Effector memory CD4-positive, alpha-beta T cell (primary cell): ENCODE measurements around the gene NDST4.

Experiments
- DNase-seq, 3 donors: peaks; one replicate each; pipeline ENCODE4 v3.0.0-alpha.2; 2020
- H3K27ac ChIP-seq: 2 replicates; pipeline ENCODE4 v1.7.0; 2013; ENCODE audit warnings: mild to moderate bottlenecking, low read length, moderate library complexity; ENCODE audit not compliant: insufficient read depth, poor library complexity, severe bottlenecking
- H3K27me3 ChIP-seq: replicated peaks from 2 replicates; pipeline ENCODE4 v1.7.0; 2013; ENCODE audit warnings: mild to moderate bottlenecking, low read length; ENCODE audit not compliant: insufficient read depth, control insufficient read depth, poor library complexity, severe bottlenecking
- H3K36me3 ChIP-seq: 2 replicates; pipeline ENCODE4 v1.7.0; 2013; ENCODE audit warnings: mild to moderate bottlenecking, low read length, moderate library complexity; ENCODE audit not compliant: control insufficient read depth, insufficient read depth
- H3K4me1 ChIP-seq: 2 replicates; pipeline ENCODE4 v1.7.0; 2013; ENCODE audit warnings: low read length, mild to moderate bottlenecking; ENCODE audit not compliant: control insufficient read depth, insufficient read depth, poor library complexity, severe bottlenecking
- H3K4me3 ChIP-seq: 2 replicates; pipeline ENCODE4 v1.7.0; 2013; ENCODE audit warnings: low read length, low read depth, mild to moderate bottlenecking; ENCODE audit not compliant: insufficient read depth, poor library complexity, severe bottlenecking
- H3K9me3 ChIP-seq: 2 replicates; pipeline ENCODE4 v1.7.0; 2013; ENCODE audit warnings: mild to moderate bottlenecking, low read length, moderate library complexity; ENCODE audit not compliant: control insufficient read depth

Gene NDST4

GRCh38 chr4:114922592-114922933, 190.9 kb downstream of the NDST4 start:
- Histone ChIP-seq H3K4me1 (no peaks in the 10 kb centered on the region), H3K9me3 (no peaks in the 10 kb centered on the region), H3K27me3 (no peaks in the 10 kb centered on the region), H3K4me3 (no peak overlapping the region), H3K27ac (no peak overlapping the region), H3K36me3 (no peaks in the 10 kb centered on the region)
- no peak for DNase-seq

DNA sequence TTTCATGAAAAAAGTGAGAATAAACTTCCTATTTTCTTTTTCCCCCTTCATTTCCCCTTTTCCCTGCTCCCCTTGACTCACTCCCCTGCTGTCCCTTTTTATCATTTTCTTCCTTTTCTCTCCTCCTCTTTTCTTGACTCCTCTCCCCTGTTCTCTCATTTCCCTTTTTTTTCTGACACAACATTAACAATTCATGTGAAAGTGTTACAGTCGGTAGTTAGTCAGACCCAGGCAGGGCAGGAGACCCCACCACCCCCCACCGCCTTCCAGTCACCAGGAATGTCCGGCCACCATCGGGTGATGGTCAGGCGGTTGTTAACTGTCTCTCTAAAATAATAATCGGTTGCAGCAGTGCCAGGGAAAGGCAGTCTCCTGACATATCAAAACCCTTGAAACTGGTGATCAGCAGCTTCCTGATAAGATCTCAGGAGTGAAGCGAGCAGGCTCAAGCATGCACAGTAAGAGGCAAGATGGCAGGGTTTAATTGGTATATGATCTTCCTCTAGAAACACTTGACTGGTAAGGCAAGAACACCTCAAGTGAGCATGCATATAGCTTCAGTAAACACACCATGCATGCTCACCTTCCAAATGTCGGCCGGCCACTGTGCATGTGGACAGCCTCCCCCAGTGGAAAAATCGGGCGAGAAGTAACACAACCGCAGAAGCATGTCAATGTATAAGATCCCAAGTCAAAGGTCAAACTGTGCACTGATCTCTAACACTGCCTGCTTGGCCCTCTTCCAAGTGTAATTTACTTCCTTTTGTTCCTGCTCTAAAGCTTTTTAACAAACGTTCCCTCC, 191.4 kb downstream of the NDST4 start:
- Histone ChIP-seq H3K9me3 (no peaks in the 10 kb centered on the region), H3K4me1 (no peaks in the 10 kb centered on the region), H3K27me3 (no peaks in the 10 kb centered on the region), H3K4me3 (no peak overlapping the region), H3K36me3 (no peaks in the 10 kb centered on the region), H3K27ac (no peak overlapping the region)
- no peak for DNase-seq

DNA sequence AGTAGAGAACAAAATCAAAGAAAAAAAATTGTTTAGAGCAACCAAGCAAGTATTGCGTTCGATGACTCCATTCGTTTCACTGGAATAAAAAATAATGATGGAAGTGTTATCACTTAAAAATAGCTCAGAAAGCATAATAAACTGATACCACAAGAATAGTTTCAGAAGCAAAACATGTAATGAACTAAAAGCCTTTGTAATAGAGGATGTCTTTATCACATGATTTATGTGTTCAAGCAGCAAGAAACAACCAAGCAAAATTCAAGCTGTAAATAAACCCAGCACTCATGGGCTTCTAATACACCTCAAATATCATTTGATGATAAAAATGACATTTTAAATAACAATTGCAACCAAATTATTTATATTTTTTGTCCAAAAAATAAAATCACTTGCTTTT, 192.2 kb downstream of the NDST4 start:
- H3K4me3 ChIP-seq = no peak overlapping the region
- H3K27me3 ChIP-seq = no peaks in the 10 kb centered on the region
- no peaks in the 10 kb centered on the region for H3K36me3 ChIP-seq

GRCh38 chr4:114911111-114911510, 202.3 kb downstream of the NDST4 start:
- H3K27ac ChIP-seq = no peak overlapping the region
- no peaks in the 10 kb centered on the region for H3K36me3 ChIP-seq
- H3K4me1 ChIP-seq = no peaks in the 10 kb centered on the region
- DNase-seq = no peak
- no peak overlapping the region for H3K4me3 ChIP-seq
- no peaks in the 10 kb centered on the region for H3K27me3 ChIP-seq
- no peaks in the 10 kb centered on the region for H3K9me3 ChIP-seq

More for the DNA sequence above, 192.2 kb downstream of the NDST4 start:
- Histone ChIP-seq H3K27ac (no peak overlapping the region), H3K4me1 (no peaks in the 10 kb centered on the region), H3K9me3 (no peaks in the 10 kb centered on the region)
- DNase-seq = no peak

GRCh38 chr4:114907568-114907967, 205.9 kb downstream of the NDST4 start:
- no peak overlapping the region for H3K27ac ChIP-seq
- H3K4me3 ChIP-seq = no peak overlapping the region
- H3K4me1 ChIP-seq = no peaks in the 10 kb centered on the region
- no peaks in the 10 kb centered on the region for H3K36me3 ChIP-seq
- H3K27me3 ChIP-seq = no peaks in the 10 kb centered on the region
- no peak for DNase-seq
- H3K9me3 ChIP-seq = no peaks in the 10 kb centered on the region

- H3K4me3 ChIP-seq = no peak overlapping the region
- no peaks in the 10 kb centered on the region for H3K4me1 ChIP-seq
- no peaks in the 10 kb centered on the region for H3K36me3 ChIP-seq
- DNase-seq = no peak
- no peak overlapping the region for H3K27ac ChIP-seq
- H3K27me3 ChIP-seq = no peaks in the 10 kb centered on the region
- no peaks in the 10 kb centered on the region for H3K9me3 ChIP-seq
Measured at GRCh38 chr4:114905017-114905416, 208.4 kb downstream of the NDST4 start.

DNA sequence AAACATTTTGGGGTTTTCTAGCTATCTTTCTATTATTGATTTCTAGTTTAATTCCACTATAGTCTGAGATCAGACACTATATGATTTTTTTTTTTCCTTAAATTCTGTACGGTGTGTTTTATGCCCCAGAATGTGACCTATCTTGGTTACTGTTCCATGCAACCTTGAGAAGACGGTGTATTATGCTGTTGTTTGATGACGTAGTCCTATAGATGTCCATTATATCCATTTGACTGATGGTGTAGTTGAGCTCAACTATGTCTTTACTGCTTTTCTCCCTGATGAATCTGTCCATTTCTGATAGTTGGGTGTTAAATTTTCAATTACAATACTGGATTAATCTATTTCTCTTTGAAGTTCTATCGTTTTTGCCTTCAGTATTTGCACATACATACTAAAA, 212.5 kb downstream of the NDST4 start:
- H3K27ac ChIP-seq = no peak overlapping the region
- DNase-seq = no peak
- H3K9me3 ChIP-seq = no peaks in the 10 kb centered on the region
- H3K27me3 ChIP-seq = no peaks in the 10 kb centered on the region
- H3K36me3 ChIP-seq = no peaks in the 10 kb centered on the region
- H3K4me3 ChIP-seq = no peak overlapping the region
- H3K4me1 ChIP-seq = no peaks in the 10 kb centered on the region

DNA sequence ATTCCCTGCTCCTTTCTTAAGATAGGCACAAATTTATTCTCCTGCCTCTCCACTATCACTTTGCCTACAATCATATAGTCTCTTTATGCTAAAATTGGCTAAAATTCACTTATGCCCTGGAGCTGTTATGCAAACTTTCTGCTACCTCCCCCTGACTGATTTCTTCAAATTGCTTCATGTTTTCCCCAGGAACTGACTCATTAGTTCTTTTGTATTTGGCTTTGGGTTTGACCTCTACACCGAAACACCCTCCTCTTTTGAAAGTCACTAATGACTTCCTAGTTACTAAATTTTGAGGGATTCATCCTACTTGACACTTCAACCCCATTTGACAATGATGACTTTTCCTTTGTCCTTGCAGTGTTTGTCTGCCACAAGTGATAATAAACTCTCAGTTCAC, 222.6 kb downstream of the NDST4 start:
- no peak overlapping the region for H3K4me3 ChIP-seq
- DNase-seq = no peak
- no peak overlapping the region for H3K27ac ChIP-seq
- H3K36me3 ChIP-seq = no peaks in the 10 kb centered on the region
- no peaks in the 10 kb centered on the region for H3K27me3 ChIP-seq
- no peaks in the 10 kb centered on the region for H3K9me3 ChIP-seq
- H3K4me1 ChIP-seq = no peaks in the 10 kb centered on the region

- no peak for DNase-seq
- Histone ChIP-seq H3K27me3 (no peaks in the 10 kb centered on the region), H3K36me3 (no peaks in the 10 kb centered on the region), H3K4me1 (no peaks in the 10 kb centered on the region), H3K9me3 (no peaks in the 10 kb centered on the region), H3K27ac (no peak overlapping the region), H3K4me3 (no peak overlapping the region)
Measured at GRCh38 chr4:114886761-114887160, 226.7 kb downstream of the NDST4 start.

GRCh38 chr4:114883641-114884040, 229.8 kb downstream of the NDST4 start:
- DNase-seq = no peak
- Histone ChIP-seq H3K9me3 (no peaks in the 10 kb centered on the region), H3K27ac (no peak overlapping the region), H3K36me3 (no peaks in the 10 kb centered on the region), H3K27me3 (no peaks in the 10 kb centered on the region), H3K4me1 (no peaks in the 10 kb centered on the region), H3K4me3 (no peak overlapping the region)
